Measurements from ENCODE around the gene LIF.

LIF gene

GRCh38 chr22:30247561-30247960 lies 1.0 kb upstream of the LIF start:
- no peak for TF ChIP-seq CTCF (conservative IDR thresholded peaks at IDR 0.05; ENCODE audit: low read length)
- TF ChIP-seq EZH2phosphoT487 (IDR thresholded peaks at IDR 0.05; ENCODE audit: borderline replicate concordance), result no peak
- Histone ChIP-seq H3K9me2 (replicated peaks; ENCODE audit: low read depth, low read length) (no peaks in the 10 kb centered on the region), H3K4me1 (ENCODE audit: insufficient read depth, low read length, poor library complexity, severe bottlenecking) (peaks cover 22% of the 10 kb centered on the region), H4K20me1 (ENCODE audit: insufficient read depth, low read length, poor library complexity, severe bottlenecking) (no peaks in the 10 kb centered on the region), H3K9me3 (ENCODE audit: insufficient read depth, low read depth, low read length) (no peaks in the 10 kb centered on the region), H3F3A (ENCODE audit: low read depth) (no peaks in the 10 kb centered on the region), H3K27me3 (ENCODE audit: insufficient read depth, low read length, poor library complexity, severe bottlenecking) (no peaks in the 10 kb centered on the region), H2AFZ (ENCODE audit: low read length) (no peak overlapping the region), H3K79me2 (ENCODE audit: insufficient read depth, low read length) (no peaks in the 10 kb centered on the region), H3K9ac (ENCODE audit: low read depth, low read length, poor library complexity, severe bottlenecking) (no peak overlapping the region), H3K4me2 (ENCODE audit: low read depth, low read length, poor library complexity, severe bottlenecking) (peak overlapping the region; percentile 96), H3K4me3 (ENCODE audit: low read length, poor library complexity, severe bottlenecking) (no peak overlapping the region), H3K36me3 (ENCODE audit: insufficient read depth, low read length) (no peaks in the 10 kb centered on the region)

- H3K4me3 ChIP-seq (ENCODE audit: low read length, poor library complexity, severe bottlenecking), result peak overlapping the region; percentile 76
- TF ChIP-seq EZH2phosphoT487 (IDR thresholded peaks at IDR 0.05; ENCODE audit: borderline replicate concordance) (no peak), CTCF (conservative IDR thresholded peaks at IDR 0.05; ENCODE audit: low read length) (no peak)
- H2AFZ ChIP-seq (ENCODE audit: low read length), result peak overlapping the region; percentile 95
- peak overlapping the region; percentile 96 for H3K4me2 ChIP-seq (ENCODE audit: low read depth, low read length, poor library complexity, severe bottlenecking)
- H3K27me3 ChIP-seq (ENCODE audit: insufficient read depth, low read length, poor library complexity, severe bottlenecking), result no peaks in the 10 kb centered on the region
- peaks cover 20% of the 10 kb centered on the region for H3K4me1 ChIP-seq (ENCODE audit: insufficient read depth, low read length, poor library complexity, severe bottlenecking)
- no peaks in the 10 kb centered on the region for H4K20me1 ChIP-seq (ENCODE audit: insufficient read depth, low read length, poor library complexity, severe bottlenecking)
- H3F3A ChIP-seq (ENCODE audit: low read depth), result no peaks in the 10 kb centered on the region
- H3K36me3 ChIP-seq (ENCODE audit: insufficient read depth, low read length), result no peaks in the 10 kb centered on the region
- H3K9ac ChIP-seq (ENCODE audit: low read depth, low read length, poor library complexity, severe bottlenecking), result peak overlapping the region; percentile 64
- no peaks in the 10 kb centered on the region for H3K79me2 ChIP-seq (ENCODE audit: insufficient read depth, low read length)
- H3K9me3 ChIP-seq (ENCODE audit: insufficient read depth, low read depth, low read length), result no peaks in the 10 kb centered on the region
- H3K9me2 ChIP-seq (replicated peaks; ENCODE audit: low read depth, low read length), result no peaks in the 10 kb centered on the region
These were observed 336 bp upstream of the LIF start for GRCh38 chr22:30246814-30247376.

- Histone ChIP-seq H3F3A (ENCODE audit: low read depth) (no peaks in the 10 kb centered on the region), H3K79me2 (ENCODE audit: insufficient read depth, low read length) (no peaks in the 10 kb centered on the region)
These were observed 1.2 kb downstream of the LIF start for GRCh38 chr22:30245181-30245984.

More at GRCh38 chr22:30245181-30245984, 1.2 kb downstream of the LIF start:
- no peak for TF ChIP-seq CTCF (conservative IDR thresholded peaks at IDR 0.05; ENCODE audit: low read length)
- no peak for TF ChIP-seq EZH2phosphoT487 (IDR thresholded peaks at IDR 0.05; ENCODE audit: borderline replicate concordance)
- H3K9me2 ChIP-seq (replicated peaks; ENCODE audit: low read depth, low read length), result no peaks in the 10 kb centered on the region
- no peaks in the 10 kb centered on the region for H3K27me3 ChIP-seq (ENCODE audit: insufficient read depth, low read length, poor library complexity, severe bottlenecking)
- peak overlapping the region; percentile 96 for H3K4me2 ChIP-seq (ENCODE audit: low read depth, low read length, poor library complexity, severe bottlenecking)
- H3K4me1 ChIP-seq (ENCODE audit: insufficient read depth, low read length, poor library complexity, severe bottlenecking), result peaks cover 20% of the 10 kb centered on the region
- H3K9me3 ChIP-seq (ENCODE audit: insufficient read depth, low read depth, low read length), result no peaks in the 10 kb centered on the region
- peak overlapping the region; percentile 64 for H3K9ac ChIP-seq (ENCODE audit: low read depth, low read length, poor library complexity, severe bottlenecking)
- H3K36me3 ChIP-seq (ENCODE audit: insufficient read depth, low read length), result no peaks in the 10 kb centered on the region
- H3K4me3 ChIP-seq (ENCODE audit: low read length, poor library complexity, severe bottlenecking), result peak overlapping the region; percentile 76
- H2AFZ ChIP-seq (ENCODE audit: low read length), result no peak overlapping the region
- H4K20me1 ChIP-seq (ENCODE audit: insufficient read depth, low read length, poor library complexity, severe bottlenecking), result no peaks in the 10 kb centered on the region
